ENCODE measurements around the gene MYOM1.

The MYOM1 gene

DNA sequence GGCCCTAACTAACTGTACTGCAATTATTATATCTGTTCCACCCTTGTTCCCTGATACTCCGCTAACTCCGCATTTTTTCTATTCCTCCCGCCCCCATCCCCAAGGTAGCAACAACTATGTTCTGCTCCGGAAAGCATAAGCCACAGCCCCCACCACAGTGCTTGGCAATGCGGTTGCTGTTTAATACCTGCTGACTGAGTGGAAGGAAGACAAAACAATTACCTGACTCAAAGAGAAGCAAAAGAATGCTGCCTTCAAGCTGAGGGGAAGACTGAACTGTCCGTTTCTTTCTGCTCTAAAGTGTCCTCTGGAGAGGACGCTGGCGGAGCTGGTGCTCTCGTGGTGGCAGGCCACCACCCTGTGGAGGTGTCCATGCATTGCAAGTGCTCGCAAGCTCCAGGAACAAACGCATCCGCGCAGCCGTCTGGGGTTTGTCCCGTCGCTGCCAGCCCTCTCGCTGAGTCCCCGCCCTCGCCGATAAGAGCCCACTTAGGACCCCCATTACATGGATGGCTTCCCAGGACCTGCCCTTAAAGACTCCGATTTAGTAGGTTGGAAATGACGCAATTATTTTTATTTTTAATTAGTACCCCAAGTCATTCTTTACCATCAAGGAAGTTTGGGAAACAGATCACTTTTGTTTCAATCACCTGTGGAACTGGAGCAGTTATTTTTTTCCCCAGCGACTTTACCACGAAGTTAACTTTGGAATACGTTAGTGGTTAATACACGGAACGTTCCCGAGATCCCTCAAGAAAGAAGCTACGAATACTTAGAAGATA, 26.3 kb upstream of the MYOM1 start:
- TF ChIP-seq, protein P1, sequence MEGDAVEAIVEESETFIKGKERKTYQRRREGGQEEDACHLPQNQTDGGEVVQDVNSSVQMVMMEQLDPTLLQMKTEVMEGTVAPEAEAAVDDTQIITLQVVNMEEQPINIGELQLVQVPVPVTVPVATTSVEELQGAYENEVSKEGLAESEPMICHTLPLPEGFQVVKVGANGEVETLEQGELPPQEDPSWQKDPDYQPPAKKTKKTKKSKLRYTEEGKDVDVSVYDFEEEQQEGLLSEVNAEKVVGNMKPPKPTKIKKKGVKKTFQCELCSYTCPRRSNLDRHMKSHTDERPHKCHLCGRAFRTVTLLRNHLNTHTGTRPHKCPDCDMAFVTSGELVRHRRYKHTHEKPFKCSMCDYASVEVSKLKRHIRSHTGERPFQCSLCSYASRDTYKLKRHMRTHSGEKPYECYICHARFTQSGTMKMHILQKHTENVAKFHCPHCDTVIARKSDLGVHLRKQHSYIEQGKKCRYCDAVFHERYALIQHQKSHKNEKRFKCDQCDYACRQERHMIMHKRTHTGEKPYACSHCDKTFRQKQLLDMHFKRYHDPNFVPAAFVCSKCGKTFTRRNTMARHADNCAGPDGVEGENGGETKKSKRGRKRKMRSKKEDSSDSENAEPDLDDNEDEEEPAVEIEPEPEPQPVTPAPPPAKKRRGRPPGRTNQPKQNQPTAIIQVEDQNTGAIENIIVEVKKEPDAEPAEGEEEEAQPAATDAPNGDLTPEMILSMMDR (IDR thresholded peaks at IDR 0.05; ENCODE audit: borderline replicate concordance, control extremely low read depth, extremely low read depth, insufficient read depth, missing control alignments), result peak; percentile 96
- in situ Hi-C loops (cut with MboI; ENCODE audit: low sequenced_read_pairs, unreplicated experiment), result loop anchor here (5.0 to 10.0 kb wide), 2 partner anchors 251 to 314 kb away; no protein-coding TSS in a partner anchor
- peak; percentile 76 for DNase-seq (ENCODE audit: low spot score)

DNA sequence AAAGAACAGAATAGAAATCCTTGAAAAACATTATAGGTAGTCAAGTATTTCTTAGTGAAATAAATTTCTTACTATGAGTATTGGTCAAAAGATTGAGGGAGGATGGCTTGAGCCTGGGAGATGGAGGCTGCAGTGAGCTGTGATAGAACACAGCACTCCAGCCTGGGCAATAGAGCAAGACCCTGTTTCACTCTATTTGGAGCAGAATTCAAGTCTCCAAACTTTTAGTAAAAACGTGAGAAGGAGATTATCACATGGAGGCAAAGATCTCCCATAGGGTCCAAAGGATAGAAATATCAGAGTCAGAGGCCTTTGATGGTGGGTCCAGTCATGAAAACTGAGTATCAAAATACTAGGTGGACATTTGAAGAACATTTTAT, 25.4 kb upstream of the MYOM1 start:
- in situ Hi-C loops (cut with MboI; ENCODE audit: low sequenced_read_pairs, unreplicated experiment), result loop anchor here (5.0 to 10.0 kb wide), 2 partner anchors 250 to 313 kb away; no protein-coding TSS in a partner anchor
- TF ChIP-seq, protein P1 (IDR thresholded peaks at IDR 0.05; ENCODE audit: borderline replicate concordance, control extremely low read depth, extremely low read depth, insufficient read depth, missing control alignments), result no peak
- no peak for DNase-seq (ENCODE audit: low spot score)

DNA sequence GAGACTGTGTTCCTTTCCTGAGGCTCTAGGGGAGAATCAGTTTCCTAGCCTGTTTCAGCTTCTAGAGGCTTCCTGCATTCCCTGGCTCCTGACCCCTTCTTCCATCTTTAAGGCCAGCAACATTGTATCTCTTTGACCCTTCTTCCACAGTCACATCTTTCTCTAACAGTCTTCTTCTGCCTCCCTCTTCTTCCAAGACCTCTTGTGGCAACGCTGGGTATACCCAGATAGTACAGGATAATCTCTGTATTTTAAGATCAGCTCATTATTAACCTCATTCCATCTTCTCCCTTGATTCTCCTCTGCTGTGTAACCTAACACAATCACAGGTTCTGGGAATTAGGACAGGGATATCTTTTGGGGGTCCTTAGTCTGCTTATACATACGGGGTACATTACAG, 19.0 kb upstream of the MYOM1 start:
- TF ChIP-seq, protein P1 (IDR thresholded peaks at IDR 0.05; ENCODE audit: borderline replicate concordance, control extremely low read depth, extremely low read depth, insufficient read depth, missing control alignments), result no peak
- in situ Hi-C loops (cut with MboI; ENCODE audit: low sequenced_read_pairs, unreplicated experiment), result no loop called here
- DNase-seq (ENCODE audit: low spot score), result no peak

DNA sequence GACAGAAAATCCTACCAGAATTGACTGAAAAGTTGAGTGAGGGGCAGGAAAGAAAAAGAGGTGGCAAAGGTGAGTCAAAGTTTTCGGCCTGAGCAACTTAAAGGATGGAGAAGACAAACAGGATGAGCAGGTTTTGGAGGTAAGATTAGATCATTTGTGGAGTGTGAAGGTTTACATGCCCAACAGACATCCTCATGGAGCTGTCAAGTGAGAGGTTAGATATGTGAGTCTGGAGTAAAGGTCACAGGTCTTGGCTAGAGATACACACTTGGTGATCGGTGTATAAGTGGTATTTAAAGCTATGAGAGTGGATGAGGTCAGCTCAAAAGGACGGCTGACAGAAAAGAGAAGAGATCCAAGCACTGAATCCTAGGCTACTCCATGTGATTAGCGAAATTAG, 16.7 kb upstream of the MYOM1 start:
- DNase-seq (ENCODE audit: low spot score), result no peak
- in situ Hi-C loops (cut with MboI; ENCODE audit: low sequenced_read_pairs, unreplicated experiment), result no loop called here
- TF ChIP-seq, protein P1 (IDR thresholded peaks at IDR 0.05; ENCODE audit: borderline replicate concordance, control extremely low read depth, extremely low read depth, insufficient read depth, missing control alignments), result no peak

- TF ChIP-seq, protein P1 (IDR thresholded peaks at IDR 0.05; ENCODE audit: borderline replicate concordance, control extremely low read depth, extremely low read depth, insufficient read depth, missing control alignments), result no peak
- no peak for DNase-seq (ENCODE audit: low spot score)
Observed at GRCh38 chr18:3235846-3236245, 16.1 kb upstream of the MYOM1 start.

DNA sequence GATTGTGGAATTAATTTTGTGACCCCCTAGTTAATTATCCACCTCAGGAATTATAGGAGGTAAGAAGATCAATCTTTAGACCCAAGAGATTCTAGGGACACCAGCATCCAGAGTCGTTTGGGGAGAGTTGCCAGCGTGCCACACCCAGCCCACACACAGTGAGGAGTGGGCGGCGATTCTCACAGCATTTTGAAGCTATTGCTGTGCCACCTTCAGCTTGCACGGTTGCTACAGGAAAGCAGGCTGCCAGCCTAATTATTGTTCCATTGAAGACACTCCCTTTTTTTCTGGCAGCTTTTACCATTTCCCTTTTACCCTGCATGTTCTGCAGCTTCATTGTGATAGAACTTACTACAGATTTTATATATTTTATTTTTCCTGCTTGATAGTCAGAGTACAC, 14.7 kb upstream of the MYOM1 start:
- in situ Hi-C loops (cut with MboI; ENCODE audit: low sequenced_read_pairs, unreplicated experiment), result no loop called here
- TF ChIP-seq, protein P1 (IDR thresholded peaks at IDR 0.05; ENCODE audit: borderline replicate concordance, control extremely low read depth, extremely low read depth, insufficient read depth, missing control alignments), result no peak
- DNase-seq (ENCODE audit: low spot score), result no peak

More at GRCh38 chr18:3235846-3236245, 16.1 kb upstream of the MYOM1 start:
- in situ Hi-C loops (cut with MboI; ENCODE audit: low sequenced_read_pairs, unreplicated experiment), result no loop called here
